Small intestine (tissue), 7 donors: ENCODE measurements around the gene TREH. TPM values are rescaled to one million over a fixed set of nuclear protein-coding genes. Genes with fewer than 3 reads are reported as not detected.
"Not testable (repeated sequence)": the region's sequence is repeated elsewhere in the genome, so short reads cannot be mapped to it uniquely, and the experiment has no call there.

Experiments used
- DNase-seq, 2 donors: peaks; one replicate each; pipeline versions ENCODE4 v3.0.0 to v3.0.0-alpha.2; 2013
- FAIRE-seq: peaks from 2 replicates; lab custom pipeline; 2012; peaks lifted over from hg19 to GRCh38; lab: Jason Lieb, UNC
- H3K27ac ChIP-seq, 3 donors: one replicate each; pipeline ENCODE4 v1.5.1; 2013; ENCODE audit warnings: low read length in 2 of 3, mild to moderate bottlenecking in 2 of 3, control low read depth in 1 of 3, inconsistent platforms in 1 of 3, low read depth in 1 of 3, moderate library complexity in 1 of 3
- H3K27me3 ChIP-seq, 3 donors: one replicate each; pipeline ENCODE4 v1.6.1; 2013; ENCODE audit warnings: low read length in 3 of 3, inconsistent platforms in 1 of 3; ENCODE audit not compliant: control insufficient read depth in 3 of 3, insufficient read depth in 3 of 3
- H3K36me3 ChIP-seq, 3 donors: one replicate each; pipeline ENCODE4 v1.6.1; 2013; ENCODE audit warnings: low read length in 3 of 3, inconsistent platforms in 1 of 3, low read depth in 1 of 3, mild to moderate bottlenecking in 1 of 3, moderate library complexity in 1 of 3; ENCODE audit not compliant: control insufficient read depth in 3 of 3, insufficient read depth in 2 of 3
- H3K4me1 ChIP-seq, 3 donors: one replicate each; pipeline ENCODE4 v1.6.1; 2013; ENCODE audit warnings: low read length in 2 of 3, inconsistent platforms in 1 of 3, low read depth in 1 of 3, mild to moderate bottlenecking in 1 of 3, moderate library complexity in 1 of 3; ENCODE audit not compliant: control insufficient read depth in 3 of 3, insufficient read depth in 2 of 3
- H3K4me3 ChIP-seq, 3 donors: one replicate each; pipeline ENCODE4 v1.5.1; 2013; ENCODE audit warnings: low read length in 3 of 3, control low read depth in 1 of 3, inconsistent platforms in 1 of 3, low read depth in 1 of 3, mild to moderate bottlenecking in 1 of 3, moderate library complexity in 1 of 3
- H3K9me3 ChIP-seq, 2 donors: one replicate each; pipeline ENCODE4 v1.6.1; 2013; ENCODE audit warnings: low read depth in 1 of 2, low read length in 1 of 2; ENCODE audit not compliant: control insufficient read depth in 2 of 2, insufficient read depth in 1 of 2
- WGBS, 3 donors: extraction: QIAGEN DNeasy Blood & Tissue Kit; methylation state at CpG; one replicate each; pipeline ENCODE4 v1.1.7; 2013; 5-methylcytosine and 5-hydroxymethylcytosine counted together
- polyA plus RNA-seq, 4 donors: library from polyadenylated mRNA; stranded (reverse) in 3 of 4; unstranded in 1 of 4; fragments of 200-250 nt in 3 of 4; fragments of 120-200 nt in 1 of 4; gene quantifications; one replicate each; pipeline versions ENCODE4 v1.2.1 to v1.2.3, GENCODE V29; 2013
- donor health status: healthy with polysubstance abuse.
- donor health status: control.
- donor health status: control.
- donor health status: Bipolar disorder and iron deficiency.
- donor health status: healthy.

Gene TREH
- polyA plus RNA-seq, 4 donors: 14.6 to 102 (median 76.3) TPM

GRCh38 chr11:118718562-118718961 lies 39.1 kb upstream of the TREH start:
- 79 to 91% (median 88%) methylated on average over 7 of the region's 7 CpGs for WGBS, 3 donors
- not testable (repeated sequence) for H3K27ac ChIP-seq, H3K4me3 ChIP-seq, H3K36me3 ChIP-seq, DNase-seq, H3K27me3 ChIP-seq, H3K4me1 ChIP-seq, H3K9me3 ChIP-seq, FAIRE-seq

- not testable (repeated sequence) for FAIRE-seq
Measured at GRCh38 chr11:118717733-118718132, 38.3 kb upstream of the TREH start.

GRCh38 chr11:118717221-118717620 lies 37.8 kb upstream of the TREH start:
- H3K4me3 ChIP-seq, FAIRE-seq, H3K27ac ChIP-seq, H3K9me3 ChIP-seq, DNase-seq, H3K36me3 ChIP-seq, H3K27me3 ChIP-seq, H3K4me1 ChIP-seq: not testable (repeated sequence)
- 87 to 95% (median 93%) methylated on average over 6 of the region's 6 CpGs for WGBS, 3 donors

More at GRCh38 chr11:118717733-118718132, 38.3 kb upstream of the TREH start:
- 81 to 87% (median 82%) methylated on average over 3 to 4 of the region's 4 CpGs for WGBS, 3 donors
- not testable (repeated sequence) for H3K4me1 ChIP-seq, H3K9me3 ChIP-seq, H3K27ac ChIP-seq, H3K4me3 ChIP-seq, H3K27me3 ChIP-seq, H3K36me3 ChIP-seq, DNase-seq

GRCh38 chr11:118715837-118716260 lies 36.4 kb upstream of the TREH start:
- peak overlapping the region in 1 of 3 donors; percentile 2 for H3K27ac ChIP-seq
- WGBS, 3 donors: 12 to 45% (median 38%) methylated on average over 4 of the region's 4 CpGs
- H3K4me3 ChIP-seq: no peak overlapping the region
- H3K36me3 ChIP-seq: no peaks in the 10 kb centered on the region
- no peaks in the 10 kb centered on the region for H3K9me3 ChIP-seq
- peaks cover 0 to 8% (median 0%) of the 10 kb centered on the region in 3 donors for H3K4me1 ChIP-seq
- FAIRE-seq (no peak), DNase-seq (peak; percentile 28 to 45)
- no peaks in the 10 kb centered on the region for H3K27me3 ChIP-seq

GRCh38 chr11:118715245-118715831 lies 35.9 kb upstream of the TREH start:
- no peaks in the 10 kb centered on the region for H3K36me3 ChIP-seq
- no peaks in the 10 kb centered on the region for H3K9me3 ChIP-seq
- H3K4me3 ChIP-seq: no peak overlapping the region
- no peak for DNase-seq
- no peak for FAIRE-seq
- H3K27ac ChIP-seq: peak overlapping the region in 1 of 3 donors; percentile 2
- peaks cover 0 to 8% (median 0%) of the 10 kb centered on the region in 3 donors for H3K4me1 ChIP-seq
- WGBS, 3 donors: 68 to 79% (median 70%) methylated on average over 5 of the region's 5 CpGs
- H3K27me3 ChIP-seq: no peaks in the 10 kb centered on the region

GRCh38 chr11:118714816-118715215 lies 35.4 kb upstream of the TREH start:
- Histone ChIP-seq H3K36me3 (no peaks in the 10 kb centered on the region), H3K27me3 (no peaks in the 10 kb centered on the region), H3K4me1 (peaks cover 0 to 8% (median 0%) of the 10 kb centered on the region in 3 donors), H3K9me3 (no peaks in the 10 kb centered on the region), H3K4me3 (no peak overlapping the region), H3K27ac (no peak overlapping the region)
- DNase-seq: no peak
- no peak for FAIRE-seq

GRCh38 chr11:118714416-118714815 lies 35.0 kb upstream of the TREH start:
- 89 to 94% (median 91%) methylated on average over 5 of the region's 5 CpGs for WGBS, 3 donors

GRCh38 chr11:118708296-118708695 lies 28.8 kb upstream of the TREH start:
- DNase-seq (no peak), FAIRE-seq (no peak)
- peaks cover 0 to 4% (median 0%) of the 10 kb centered on the region in 3 donors for H3K27me3 ChIP-seq
- H3K36me3 ChIP-seq: no peaks in the 10 kb centered on the region
- no peaks in the 10 kb centered on the region for H3K4me1 ChIP-seq
- 86 to 90% (median 89%) methylated on average over 6 of the region's 6 CpGs for WGBS, 3 donors
- no peak overlapping the region for H3K27ac ChIP-seq
- H3K4me3 ChIP-seq: no peak overlapping the region
- H3K9me3 ChIP-seq: no peaks in the 10 kb centered on the region

More at GRCh38 chr11:118714416-118714815, 35.0 kb upstream of the TREH start:
- not testable (repeated sequence) for H3K4me1 ChIP-seq, H3K36me3 ChIP-seq, DNase-seq, H3K27ac ChIP-seq, FAIRE-seq, H3K27me3 ChIP-seq, H3K4me3 ChIP-seq, H3K9me3 ChIP-seq

- 84 to 90% (median 89%) methylated on average over 7 of the region's 7 CpGs for WGBS, 3 donors
- FAIRE-seq: no peak
- H3K4me1 ChIP-seq: no peaks in the 10 kb centered on the region
- H3K27ac ChIP-seq: no peak overlapping the region
- no peaks in the 10 kb centered on the region for H3K9me3 ChIP-seq
- peaks cover 0 to 4% (median 0%) of the 10 kb centered on the region in 3 donors for H3K27me3 ChIP-seq
- H3K36me3 ChIP-seq: no peaks in the 10 kb centered on the region
- DNase-seq: no peak
- no peak overlapping the region for H3K4me3 ChIP-seq
Measured at GRCh38 chr11:118706546-118706825, 27.0 kb upstream of the TREH start.
